Aorta (tissue), 5 donors: ENCODE results near the gene GOLGA8Q. TPM values are rescaled to one million over a fixed set of nuclear protein-coding genes. Genes with fewer than 3 reads are reported as not detected.
A peak's percentile ranks its signal among the peaks of the same experiment; 100 is the strongest.
"Not testable (repeated sequence)": the region's sequence is repeated elsewhere in the genome, so short reads cannot be mapped to it uniquely, and the experiment has no call there.

Experiments used
- ATAC-seq: fragments of 200-7000 bp; cut with Tn5 transposase; one replicate; pipeline ENCODE4 v1.9.1; 2022; ENCODE audit warnings: moderate library complexity; ENCODE audit not compliant: low FRiP score
- DNase-seq, 2 donors: peaks; one replicate each; pipeline ENCODE4 v3.0.0-alpha.2; 2020
- H3K27ac ChIP-seq, 2 donors: one replicate each; pipeline ENCODE4 v1.5.1; 2013; ENCODE audit warnings: low read length in 2 of 2, mild to moderate bottlenecking in 2 of 2, moderate library complexity in 2 of 2, control low read depth in 1 of 2, inconsistent platforms in 1 of 2, low read depth in 1 of 2
- H3K27me3 ChIP-seq, 2 donors: one replicate each; pipeline ENCODE4 v1.6.1; 2013; ENCODE audit warnings: control low read depth in 1 of 2, low read length in 1 of 2, mild to moderate bottlenecking in 1 of 2, moderate library complexity in 1 of 2; ENCODE audit not compliant: insufficient read depth in 2 of 2, control insufficient read depth in 1 of 2
- H3K36me3 ChIP-seq, 2 donors: one replicate each; pipeline ENCODE4 v1.6.1; 2013; ENCODE audit warnings: control low read depth in 1 of 2, low read length in 1 of 2, mild to moderate bottlenecking in 1 of 2; ENCODE audit not compliant: insufficient read depth in 2 of 2, control insufficient read depth in 1 of 2
- H3K4me1 ChIP-seq, 2 donors: one replicate each; pipeline ENCODE4 v1.6.1; 2013; ENCODE audit warnings: low read length in 2 of 2, control low read depth in 1 of 2, mild to moderate bottlenecking in 1 of 2, moderate library complexity in 1 of 2; ENCODE audit not compliant: insufficient read depth in 2 of 2, control insufficient read depth in 1 of 2
- H3K4me3 ChIP-seq, 2 donors: one replicate each; pipeline ENCODE4 v1.5.1; 2013; ENCODE audit warnings: low read length in 2 of 2, control low read depth in 1 of 2, mild to moderate bottlenecking in 1 of 2
- H3K9me3 ChIP-seq: one replicate; pipeline ENCODE4 v1.6.1; 2013; ENCODE audit warnings: mild to moderate bottlenecking, low read length; ENCODE audit not compliant: control insufficient read depth
- WGBS, 2 donors: extraction: QIAGEN DNeasy Blood & Tissue Kit; methylation state at CpG; one replicate each; pipeline ENCODE4 v1.1.7; 2013; 5-methylcytosine and 5-hydroxymethylcytosine counted together
- intact Hi-C, 2 donors: fragments of 100-400 bp; cut with DNase I; formaldehyde crosslinking; loops; one replicate each; pipeline versions ENCODE4 v1.14.2 to v1.15.0; 2022
- long read RNA-seq, 2 donors: library from polyadenylated mRNA; unstranded; transcript quantifications; one replicate each; pipeline ENCODE4 v2.0.0, GENCODE V29; 2020 to 2021
- polyA plus RNA-seq, 2 donors: library from polyadenylated mRNA; stranded (reverse); fragments of 200-250 nt; gene quantifications; one replicate each; pipeline ENCODE4 v1.2.3, GENCODE V29; 2013
- total RNA-seq, 2 donors: library from RNA; stranded (reverse); fragmentation: NEBNext Ultra II Directional; extraction: Animal tissue kit (Norgen Biotek cat#: 25700); gene quantifications; one replicate each; pipeline ENCODE4 v1.2.1, GENCODE V29; 2021
- donor health status: healthy with polysubstance abuse.
- donor health status: Bipolar disorder and iron deficiency.
- donor health status: DM: no; HTN: no; CAD: no.
- donor health status: DM: no; HTN: no; CAD: no.
- donor health status: DM: yes; HTN: yes; CAD: no.

The GOLGA8Q gene, protein sequence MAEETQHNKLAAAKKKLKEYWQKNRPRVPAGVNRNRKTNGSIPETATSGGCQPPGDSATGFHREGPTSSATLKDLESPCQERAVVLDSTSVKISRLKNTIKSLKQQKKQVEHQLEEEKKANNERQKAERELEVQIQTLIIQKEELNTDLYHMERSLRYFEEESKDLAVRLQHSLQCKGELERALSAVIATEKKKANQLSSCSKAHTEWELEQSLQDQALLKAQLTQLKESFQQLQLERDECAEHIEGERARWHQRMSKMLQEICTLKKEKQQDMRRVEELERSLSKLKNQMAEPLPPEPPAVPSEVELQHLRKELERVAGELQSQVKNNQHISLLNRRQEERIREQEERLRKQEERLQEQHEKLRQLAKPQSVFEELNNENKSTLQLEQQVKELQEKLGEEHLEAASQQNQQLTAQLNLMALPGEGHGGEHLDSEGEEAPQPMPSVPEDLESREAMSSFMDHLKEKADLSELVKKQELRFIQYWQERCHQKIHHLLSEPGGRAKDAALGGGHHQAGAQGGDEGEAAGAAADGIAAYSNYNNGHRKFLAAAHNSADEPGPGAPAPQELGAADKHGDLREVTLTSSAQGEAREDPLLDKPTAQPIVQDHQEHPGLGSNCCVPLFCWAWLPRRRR
- total RNA-seq = 1 to 10 TPM; 1.0 to 5.7 TPM
- 1 to 10 TPM in 1 of 2 donors, not detected in 1; 4.6 TPM for polyA plus RNA-seq
- long read RNA-seq, donor 1 = 0 reads
- long read RNA-seq, donor 2 = 0 reads

DNA sequence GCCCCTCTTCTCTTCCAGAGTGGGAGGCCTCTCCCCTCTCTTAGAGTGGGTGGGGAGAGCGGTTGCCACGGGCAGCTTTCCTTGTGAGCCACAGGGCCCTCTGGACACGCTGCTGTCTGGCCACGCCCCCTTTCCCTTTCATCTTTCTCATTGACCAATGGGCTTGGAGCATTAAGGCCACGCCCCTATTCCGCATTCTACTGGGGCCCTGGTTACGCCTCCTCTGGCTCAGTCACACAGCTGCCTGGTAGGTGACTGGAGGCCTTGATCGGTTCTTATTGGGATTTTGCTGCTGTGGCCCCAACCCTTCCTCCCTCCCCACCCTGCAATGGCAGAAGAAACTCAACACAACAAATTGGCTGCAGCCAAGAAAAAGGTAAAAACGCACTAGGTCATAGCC is at the start of gene GOLGA8Q:
Gene GOLGA8Q, plus strand, starts transcription at position 301 of the 400 bp plus-strand sequence. Its CDS starts 28 bp downstream, at position 329.
- 88% methylated on average over 4 of the region's 9 CpGs; no CpG with 5 or more reads in 1 of the 2 donors for WGBS, 2 donors

DNA sequence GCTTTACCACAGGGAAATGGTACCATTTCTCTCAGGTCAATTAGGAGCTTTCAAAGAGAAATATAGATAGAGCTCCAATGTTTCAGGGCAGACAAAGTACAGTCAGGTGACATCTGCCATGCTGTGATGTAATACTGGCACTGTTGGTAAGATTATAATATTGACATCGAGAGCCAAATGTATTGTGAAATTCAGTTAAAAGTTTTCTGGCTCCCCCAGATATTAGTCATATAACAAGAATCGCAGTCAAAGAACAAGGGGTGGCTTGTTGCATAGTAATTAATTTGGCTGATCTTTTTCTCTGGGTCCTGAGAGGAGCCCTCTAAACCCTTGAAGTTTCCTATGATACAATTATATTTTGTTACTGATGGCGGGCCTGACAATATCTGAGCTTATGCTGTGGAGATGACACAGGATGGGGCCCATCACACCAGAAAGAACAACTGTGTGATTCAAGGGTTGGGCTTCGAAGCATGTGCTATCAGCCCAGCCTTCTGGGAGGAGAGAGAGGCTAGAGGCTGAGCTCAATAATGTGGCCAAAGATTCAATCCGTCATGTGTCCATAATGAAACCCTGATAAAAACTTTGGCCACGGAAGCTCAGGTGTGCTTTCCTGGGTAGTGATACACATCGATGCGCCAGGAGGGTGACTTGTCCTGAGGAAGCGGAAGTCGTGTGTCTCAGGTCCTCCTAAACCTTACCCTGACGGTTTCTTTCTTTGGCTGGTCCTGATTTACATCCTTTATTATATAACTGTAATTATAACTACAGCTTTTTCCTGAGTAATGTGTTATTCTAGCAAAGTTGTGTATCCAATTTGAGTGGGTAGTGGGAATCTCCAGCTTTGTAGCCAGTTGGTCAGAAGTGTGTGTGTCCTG is 48.7 kb upstream of the GOLGA8Q start:
- H3K27ac ChIP-seq, intact Hi-C loops: not testable (repeated sequence)
- ATAC-seq = peak; percentile 67

More for the DNA sequence above, at the start of gene GOLGA8Q:
- DNase-seq, H3K9me3 ChIP-seq, H3K27me3 ChIP-seq, H3K27ac ChIP-seq, ATAC-seq, H3K4me1 ChIP-seq, H3K36me3 ChIP-seq, H3K4me3 ChIP-seq, intact Hi-C loops: not testable (repeated sequence)

DNA sequence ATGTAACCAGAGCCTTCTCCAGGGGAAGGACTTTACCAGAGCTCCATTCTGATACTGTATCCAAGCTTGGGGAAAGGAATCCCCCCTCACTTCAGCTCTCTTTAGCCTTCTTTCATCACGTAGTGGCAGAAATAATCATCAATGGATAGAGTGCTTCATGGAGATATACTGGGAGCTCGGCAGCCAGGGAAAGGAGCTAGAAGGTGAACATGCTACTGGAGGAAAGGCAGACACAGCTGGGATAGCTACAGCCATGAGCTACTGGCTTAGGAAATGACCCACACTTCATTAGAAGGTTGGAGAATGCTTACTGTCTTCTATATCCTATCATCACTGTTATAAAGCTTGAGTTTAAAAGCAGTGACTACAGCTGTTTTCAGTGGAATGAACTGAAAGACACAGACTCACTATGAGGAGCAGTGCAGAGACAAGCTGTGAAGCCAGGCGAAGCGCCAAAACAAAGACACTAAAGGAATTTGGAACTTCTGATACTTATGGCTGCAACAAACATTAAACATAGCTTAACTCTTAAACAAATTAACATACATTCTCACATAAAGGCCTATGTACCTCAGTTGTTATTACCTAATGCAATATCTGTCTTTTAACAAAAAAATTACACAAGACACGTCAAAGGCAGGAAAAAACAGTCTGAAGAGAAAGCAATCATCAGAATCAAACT is 47.5 kb upstream of the GOLGA8Q start:
- ATAC-seq, DNase-seq: not testable (repeated sequence)
- WGBS, 2 donors = 81 to 83% methylated on average over 2 to 5 of the region's 5 CpGs

More for the DNA sequence above, 48.7 kb upstream of the GOLGA8Q start:
- H3K9me3 ChIP-seq, H3K36me3 ChIP-seq, H3K4me3 ChIP-seq, DNase-seq, H3K27me3 ChIP-seq, H3K4me1 ChIP-seq: not testable (repeated sequence)
- WGBS, 2 donors = 92 to 94% methylated on average over 5 to 6 of the region's 11 CpGs

DNA sequence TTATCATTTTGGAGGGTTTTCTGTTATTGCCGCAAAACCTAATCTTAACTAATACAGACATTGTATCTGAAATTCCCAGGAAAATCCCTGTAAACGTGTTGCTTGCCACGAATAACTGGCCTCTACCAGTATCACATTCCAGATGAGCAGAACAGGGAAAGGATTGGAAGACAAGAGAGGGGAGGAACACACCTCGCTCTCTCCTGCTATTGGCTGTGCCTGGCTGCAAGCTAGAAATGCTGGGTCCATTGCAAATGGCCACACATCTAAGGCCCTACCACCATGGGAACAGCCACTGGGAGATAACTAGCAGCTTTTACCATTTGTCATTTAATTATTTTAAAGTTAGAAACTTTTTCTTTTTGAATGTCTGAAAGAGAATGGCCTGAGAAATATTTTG is 37.3 kb upstream of the GOLGA8Q start:
- H3K4me3 ChIP-seq, H3K27ac ChIP-seq, DNase-seq, intact Hi-C loops, H3K36me3 ChIP-seq, H3K27me3 ChIP-seq, H3K9me3 ChIP-seq, H3K4me1 ChIP-seq, ATAC-seq: not testable (repeated sequence)
- WGBS, 2 donors = no CpG with 5 or more reads among the region's 4 CpGs

More for the DNA sequence above, 47.5 kb upstream of the GOLGA8Q start:
- H3K36me3 ChIP-seq, H3K4me3 ChIP-seq, H3K9me3 ChIP-seq, intact Hi-C loops, H3K4me1 ChIP-seq, H3K27ac ChIP-seq, H3K27me3 ChIP-seq: not testable (repeated sequence)

DNA sequence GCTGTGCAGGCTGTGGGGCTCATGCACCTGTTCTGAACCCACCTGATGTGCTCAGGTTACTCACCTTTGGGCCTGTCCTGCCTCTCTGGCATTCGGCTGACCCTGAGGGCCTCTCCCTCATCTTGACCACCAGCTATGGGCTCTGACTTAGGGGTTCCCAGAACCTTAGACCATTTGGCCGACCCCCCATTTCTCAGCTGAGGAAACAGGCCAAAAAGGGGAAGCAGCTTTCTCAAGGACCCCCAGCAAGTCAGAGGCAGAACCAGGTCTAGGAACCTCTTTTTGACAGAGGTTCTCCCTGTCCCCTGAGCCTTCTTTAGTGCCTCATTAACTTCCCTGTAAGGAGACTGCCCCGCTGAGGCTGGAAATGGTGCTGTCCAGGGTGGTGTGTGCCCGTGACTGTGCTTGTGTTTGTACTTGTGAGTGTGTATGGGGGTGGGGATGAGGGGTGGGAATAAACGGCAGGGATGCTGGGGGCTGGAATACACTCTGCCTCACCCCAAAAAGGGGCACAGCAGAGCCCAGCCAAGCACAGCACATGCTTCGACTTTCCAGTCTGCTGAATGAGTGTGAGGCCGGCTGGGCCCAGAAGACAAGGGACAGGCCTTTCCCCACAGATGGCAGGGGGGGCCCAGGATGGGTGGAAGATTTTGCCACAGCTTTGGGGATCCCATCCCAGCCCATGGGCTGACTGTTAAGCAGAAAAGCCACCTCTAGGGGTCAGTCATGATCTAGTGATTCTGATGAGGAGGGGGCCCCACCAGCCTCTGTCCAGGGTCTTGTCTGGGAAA is 28.2 kb upstream of the GOLGA8Q start:
- intact Hi-C loops, H3K27ac ChIP-seq, H3K27me3 ChIP-seq, H3K9me3 ChIP-seq, H3K36me3 ChIP-seq, ATAC-seq, H3K4me3 ChIP-seq, H3K4me1 ChIP-seq, DNase-seq: not testable (repeated sequence)
- 77 to 95% methylated on average over 3 to 4 of the region's 7 CpGs for WGBS, 2 donors

DNA sequence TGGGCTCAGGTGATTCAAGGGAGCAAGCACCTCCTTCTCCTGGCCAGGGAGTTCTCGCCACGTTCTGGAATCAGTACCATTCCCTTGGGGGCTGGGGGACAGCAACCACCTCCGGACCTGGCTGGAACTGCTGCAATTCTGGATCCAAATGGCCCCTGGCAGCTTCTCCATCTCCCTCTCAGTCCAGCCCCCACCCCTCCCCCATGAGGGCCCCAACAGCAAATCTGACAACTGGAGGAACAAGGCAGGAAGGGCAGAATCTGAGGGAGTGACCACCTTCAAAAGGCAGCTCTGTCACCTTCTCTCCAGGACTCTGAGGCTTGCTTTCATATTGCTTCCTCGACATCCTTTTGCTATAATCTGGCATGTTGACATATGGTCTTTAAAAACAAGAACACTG is 25.9 kb upstream of the GOLGA8Q start:
- H3K4me1 ChIP-seq, H3K4me3 ChIP-seq, H3K27me3 ChIP-seq, H3K27ac ChIP-seq, intact Hi-C loops, H3K36me3 ChIP-seq, H3K9me3 ChIP-seq, DNase-seq, ATAC-seq: not testable (repeated sequence)
- WGBS, 2 donors = 22% methylated on average over 1 of the region's 4 CpGs; no CpG with 5 or more reads in 1 of the 2 donors

DNA sequence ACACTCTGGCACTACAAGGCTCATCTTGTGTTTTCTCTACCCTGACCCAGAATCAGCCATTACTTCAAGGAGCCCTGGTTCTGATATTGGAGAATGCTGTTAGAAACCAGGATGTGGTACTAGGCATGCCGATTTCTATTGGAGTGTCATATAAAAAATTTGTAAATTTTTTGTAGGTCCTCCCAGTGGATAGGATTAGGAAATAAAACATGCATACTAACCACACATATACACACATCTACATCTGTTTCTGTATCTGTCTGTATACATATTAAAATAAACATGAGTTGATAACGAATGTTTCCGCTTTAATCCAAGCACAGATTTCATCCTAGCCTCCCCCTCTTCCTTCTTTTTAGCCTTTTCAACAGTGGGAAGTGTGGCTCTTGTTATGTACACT is 22.8 kb upstream of the GOLGA8Q start:
- no CpG with 5 or more reads among the region's 3 CpGs for WGBS, 2 donors
- H3K4me3 ChIP-seq, H3K36me3 ChIP-seq, H3K27ac ChIP-seq, H3K27me3 ChIP-seq, intact Hi-C loops, H3K9me3 ChIP-seq, H3K4me1 ChIP-seq, DNase-seq, ATAC-seq: not testable (repeated sequence)
